ENCODE data around the gene WNT2. TPM values are rescaled to one million over a fixed set of nuclear protein-coding genes. Genes with fewer than 3 reads are reported as not detected.
"Not testable (repeated sequence)": the region's sequence is repeated elsewhere in the genome, so short reads cannot be mapped to it uniquely, and the experiment has no call there.

The WNT2 gene
- total and polyA plus RNA-seq, 2 donors = 0.48 to 8.9 TPM

DNA sequence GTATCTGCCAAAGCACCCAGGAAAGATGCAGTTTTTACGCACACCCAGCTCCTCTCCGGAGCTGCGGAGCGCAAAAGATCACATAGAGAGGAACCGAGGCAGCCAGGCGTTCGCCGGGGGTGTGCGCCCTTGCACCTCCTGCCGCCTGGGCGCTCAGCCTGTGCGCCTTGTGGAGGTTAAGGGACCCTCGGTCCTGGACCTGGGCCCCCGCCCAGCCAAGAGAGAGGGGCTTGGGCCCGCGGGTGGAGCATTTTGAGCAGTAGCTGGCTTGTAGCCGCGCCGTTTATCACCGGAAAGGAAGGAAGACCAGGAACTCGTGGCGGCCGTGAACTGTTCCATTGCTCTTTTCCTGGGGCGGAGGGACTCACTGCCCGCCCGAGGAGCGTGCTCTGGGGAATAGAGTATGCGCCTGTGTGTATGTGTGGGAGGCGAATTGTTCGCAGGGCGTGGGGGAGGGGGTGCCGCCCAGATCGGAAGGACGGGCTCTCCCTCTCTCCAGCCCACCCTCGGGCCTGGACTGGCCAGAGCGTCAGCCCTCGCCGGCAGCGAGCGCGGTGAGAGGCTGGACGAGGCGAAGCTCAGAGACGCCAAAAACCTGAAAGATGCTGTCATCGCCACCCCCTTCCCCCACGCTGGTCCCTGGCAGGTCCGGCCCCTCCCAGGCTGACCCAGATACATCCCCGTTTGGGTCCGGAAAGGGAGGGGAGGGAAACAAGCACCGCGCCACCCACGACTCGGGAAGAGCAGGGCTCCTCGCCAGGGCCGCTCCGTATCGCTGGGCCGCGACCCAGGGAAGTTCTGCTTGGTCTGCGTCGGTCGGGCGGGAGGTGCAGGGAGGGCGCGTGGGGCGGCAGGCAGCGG lies 1.2 kb upstream of the WNT2 start:
- WGBS = 1% methylated on average over 67 of the region's 67 CpGs
- Histone ChIP-seq H3K27ac (ENCODE audit: low read depth) (no peak overlapping the region), H3K36me3 (ENCODE audit: insufficient read depth) (no peaks in the 10 kb centered on the region), H3K4me1 (ENCODE audit: insufficient read depth) (no peaks in the 10 kb centered on the region), H3K4me3 (ENCODE audit: low read depth, low read length) (peak overlapping the region; percentile 30)
- DNase-seq (ENCODE audit: extremely low spot score) = no peak

GRCh38 chr7:117323305-117323850 lies 520 bp upstream of the WNT2 start:
- Histone ChIP-seq H3K36me3 (ENCODE audit: insufficient read depth) (no peaks in the 10 kb centered on the region), H3K27ac (ENCODE audit: low read depth) (no peak overlapping the region), H3K4me1 (ENCODE audit: insufficient read depth) (no peaks in the 10 kb centered on the region), H3K4me3 (ENCODE audit: low read depth, low read length) (peak overlapping the region; percentile 14)
- WGBS = 1% methylated on average over 25 of the region's 25 CpGs
- DNase-seq (ENCODE audit: extremely low spot score) = no peak

GRCh38 chr7:117320523-117320922 lies 2.3 kb downstream of the WNT2 start:
- H3K27ac ChIP-seq (ENCODE audit: low read depth) = no peak overlapping the region
- no peaks in the 10 kb centered on the region for H3K4me1 ChIP-seq (ENCODE audit: insufficient read depth)
- WGBS = 89% methylated on average over 10 of the region's 10 CpGs
- no peaks in the 10 kb centered on the region for H3K36me3 ChIP-seq (ENCODE audit: insufficient read depth)
- no peak for DNase-seq (ENCODE audit: extremely low spot score)
- H3K4me3 ChIP-seq (ENCODE audit: low read depth, low read length) = no peak overlapping the region

DNA sequence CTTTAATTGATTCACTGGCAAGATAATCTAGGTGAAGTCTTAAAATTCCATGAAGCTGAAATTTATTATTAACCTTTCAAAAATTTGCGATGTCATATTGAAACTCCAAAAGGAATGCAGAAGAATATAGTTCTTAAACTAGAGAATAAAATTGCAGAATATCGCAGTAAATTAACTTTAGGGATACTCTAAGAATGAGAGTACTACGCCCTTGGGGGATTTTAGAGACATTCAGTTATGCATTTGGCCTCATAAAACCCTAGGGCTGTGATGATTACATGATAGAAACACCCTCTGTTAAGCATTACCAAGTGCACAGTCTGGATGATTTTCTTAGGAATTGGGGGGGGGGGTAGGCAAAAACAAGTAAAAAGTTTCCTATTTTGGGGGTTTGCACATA lies 3.7 kb downstream of the WNT2 start:
- Histone ChIP-seq H3K27ac (ENCODE audit: low read depth) (no peak overlapping the region), H3K4me3 (ENCODE audit: low read depth, low read length) (no peak overlapping the region), H3K36me3 (ENCODE audit: insufficient read depth) (no peaks in the 10 kb centered on the region), H3K4me1 (ENCODE audit: insufficient read depth) (no peaks in the 10 kb centered on the region)
- 78% methylated on average over 3 of the region's 3 CpGs for WGBS
- no peak for DNase-seq (ENCODE audit: extremely low spot score)

GRCh38 chr7:117313582-117313981 lies 9.3 kb downstream of the WNT2 start:
- DNase-seq (ENCODE audit: extremely low spot score) = no peak
- Histone ChIP-seq H3K27ac (ENCODE audit: low read depth) (no peak overlapping the region), H3K36me3 (ENCODE audit: insufficient read depth) (no peaks in the 10 kb centered on the region), H3K4me1 (ENCODE audit: insufficient read depth) (no peaks in the 10 kb centered on the region), H3K4me3 (ENCODE audit: low read depth, low read length) (no peak overlapping the region)

DNA sequence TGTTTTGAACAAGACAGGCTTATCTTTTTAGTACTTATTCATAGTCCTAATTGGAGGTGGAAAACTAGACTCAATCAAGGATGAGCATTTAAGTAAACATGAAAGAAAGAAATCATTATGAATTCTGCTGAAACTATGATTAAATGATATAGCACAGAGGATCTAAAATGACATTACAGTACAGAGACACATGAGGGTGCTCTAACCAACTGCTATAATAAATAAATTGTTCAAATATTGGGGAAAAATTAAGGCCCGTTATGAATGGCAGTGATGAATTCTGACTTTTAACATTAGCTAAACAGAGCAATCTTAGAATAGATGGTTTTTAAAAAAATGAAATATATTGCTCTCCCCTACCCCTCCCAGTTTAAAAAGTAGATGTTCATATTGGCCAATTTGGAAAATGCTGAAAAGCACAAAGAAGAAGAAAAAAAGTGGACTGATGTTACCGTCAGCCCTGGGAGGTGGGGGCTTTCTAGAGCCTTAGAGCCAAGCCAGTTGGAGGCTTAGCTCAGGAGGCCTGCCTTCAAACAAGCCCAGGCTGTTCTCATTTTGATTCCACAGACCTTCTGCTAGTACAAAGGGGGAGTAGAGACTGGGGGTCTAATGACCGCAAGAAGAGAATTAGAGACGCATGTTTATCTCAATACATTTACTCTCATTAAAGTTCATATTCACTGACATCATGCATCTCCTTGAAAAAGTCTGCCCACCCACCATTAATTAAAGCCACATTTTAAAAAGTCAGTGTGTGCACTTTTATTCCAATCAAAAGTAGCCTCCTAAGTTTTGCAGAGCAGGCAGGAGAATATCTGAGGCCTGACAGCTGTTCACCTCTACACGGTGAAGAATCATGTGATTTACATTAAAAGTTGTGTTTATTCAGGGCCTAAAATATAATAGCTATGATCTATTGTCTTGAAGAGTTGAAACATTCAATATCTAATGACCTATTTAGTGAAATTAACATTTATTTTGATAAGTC lies 10.0 kb downstream of the WNT2 start:
- DNase-seq (ENCODE audit: extremely low spot score) = no peak

GRCh38 chr7:117308891-117309290 lies 14.0 kb downstream of the WNT2 start:
- DNase-seq (ENCODE audit: extremely low spot score) = no peak
- H3K4me1 ChIP-seq (ENCODE audit: insufficient read depth) = no peaks in the 10 kb centered on the region
- no peak overlapping the region for H3K27ac ChIP-seq (ENCODE audit: low read depth)
- H3K4me3 ChIP-seq (ENCODE audit: low read depth, low read length) = no peak overlapping the region
- 94% methylated on average over 1 of the region's 1 CpG for WGBS
- H3K36me3 ChIP-seq (ENCODE audit: insufficient read depth) = no peaks in the 10 kb centered on the region

More for the DNA sequence above, 10.0 kb downstream of the WNT2 start:
- WGBS = 64% methylated on average over 5 of the region's 5 CpGs
- Histone ChIP-seq H3K27ac (ENCODE audit: low read depth) (no peak overlapping the region), H3K36me3 (ENCODE audit: insufficient read depth) (no peaks in the 10 kb centered on the region), H3K4me3 (ENCODE audit: low read depth, low read length) (no peak overlapping the region), H3K4me1 (ENCODE audit: insufficient read depth) (no peaks in the 10 kb centered on the region)

- H3K36me3 ChIP-seq (ENCODE audit: insufficient read depth) = no peaks in the 10 kb centered on the region
- 95% methylated on average over 4 of the region's 4 CpGs for WGBS
- no peak for DNase-seq (ENCODE audit: extremely low spot score)
- no peak overlapping the region for H3K27ac ChIP-seq (ENCODE audit: low read depth)
- H3K4me1 ChIP-seq (ENCODE audit: insufficient read depth) = no peaks in the 10 kb centered on the region
- no peak overlapping the region for H3K4me3 ChIP-seq (ENCODE audit: low read depth, low read length)
These were observed 20.5 kb downstream of the WNT2 start for GRCh38 chr7:117302396-117302795.

DNA sequence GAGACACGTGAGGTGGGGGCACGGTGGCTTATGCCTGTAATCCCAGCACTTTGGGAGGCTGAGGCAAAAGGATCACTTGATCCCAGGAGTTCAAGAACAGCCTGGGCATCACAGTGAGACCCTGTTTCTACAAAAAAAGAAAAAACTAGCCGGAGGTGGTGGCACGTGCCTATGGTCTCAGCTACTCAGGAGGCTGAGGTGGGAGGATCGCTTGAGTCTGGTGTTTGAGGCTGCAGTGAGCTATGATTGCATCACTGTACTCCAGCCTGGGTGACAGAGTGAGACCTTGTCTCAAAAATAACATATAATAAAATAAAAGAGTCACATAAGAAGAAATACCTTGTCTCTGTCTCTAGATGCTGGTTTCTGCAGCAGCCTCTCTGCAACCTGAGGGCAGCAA lies 22.4 kb downstream of the WNT2 start:
- WGBS = 91% methylated on average over 5 of the region's 5 CpGs
- H3K36me3 ChIP-seq (ENCODE audit: insufficient read depth); DNase-seq (ENCODE audit: extremely low spot score); H3K4me1 ChIP-seq (ENCODE audit: insufficient read depth); H3K27ac ChIP-seq (ENCODE audit: low read depth); H3K4me3 ChIP-seq (ENCODE audit: low read depth, low read length): not testable (repeated sequence)

- no peak for DNase-seq (ENCODE audit: extremely low spot score)
- Histone ChIP-seq H3K4me1 (ENCODE audit: insufficient read depth) (no peaks in the 10 kb centered on the region), H3K27ac (ENCODE audit: low read depth) (no peak overlapping the region), H3K4me3 (ENCODE audit: low read depth, low read length) (no peak overlapping the region), H3K36me3 (ENCODE audit: insufficient read depth) (no peaks in the 10 kb centered on the region)
- 88% methylated on average over 12 of the region's 12 CpGs for WGBS
These were observed 25.3 kb downstream of the WNT2 start for GRCh38 chr7:117297606-117298005.

DNA sequence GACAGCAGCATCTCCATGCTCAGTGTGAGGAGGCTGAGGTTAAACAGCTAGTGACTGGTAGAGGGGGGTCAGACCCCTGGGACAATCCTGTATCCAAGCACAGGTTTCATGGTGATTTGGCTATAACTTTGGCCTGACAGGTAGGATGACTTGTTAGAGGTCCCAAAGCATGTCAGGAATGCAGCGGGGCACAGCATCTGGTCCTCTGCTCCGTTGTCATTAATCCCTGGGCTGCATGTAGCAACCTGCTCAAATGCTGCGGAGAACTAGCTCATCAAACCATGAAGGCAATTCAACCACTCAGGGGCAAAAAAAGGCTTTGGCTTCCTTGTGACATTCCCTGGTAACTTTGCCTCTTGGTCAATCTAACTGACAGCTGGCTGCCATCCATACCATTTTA lies 26.8 kb downstream of the WNT2 start:
- WGBS = 61% methylated on average over 3 of the region's 3 CpGs

DNA sequence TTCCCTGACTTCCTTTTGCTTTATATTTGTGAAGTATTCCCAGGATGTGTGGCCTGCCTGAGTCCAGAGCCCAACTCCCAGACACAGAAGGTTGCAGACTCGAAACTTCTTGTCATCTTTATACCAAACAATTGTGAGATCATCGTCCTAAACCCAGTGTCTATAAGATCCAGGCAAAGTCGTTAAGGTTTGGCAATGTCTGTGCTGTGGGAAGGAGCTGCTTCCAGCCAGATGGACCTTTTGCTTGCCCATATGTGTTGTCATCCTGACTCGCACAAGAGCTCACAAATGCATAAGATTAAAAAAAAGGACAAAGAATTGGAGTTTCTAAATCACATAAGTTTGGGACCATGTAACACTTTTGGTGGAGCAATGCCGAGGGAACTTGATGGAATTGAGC lies 37.0 kb downstream of the WNT2 start:
- DNase-seq (ENCODE audit: extremely low spot score) = no peak
- Histone ChIP-seq H3K27ac (ENCODE audit: low read depth) (no peak overlapping the region), H3K36me3 (ENCODE audit: insufficient read depth) (no peaks in the 10 kb centered on the region), H3K4me1 (ENCODE audit: insufficient read depth) (no peaks in the 10 kb centered on the region), H3K4me3 (ENCODE audit: low read depth, low read length) (no peak overlapping the region)
- WGBS = 71% methylated on average over 5 of the region's 5 CpGs

More for the DNA sequence above, 26.8 kb downstream of the WNT2 start:
- no peaks in the 10 kb centered on the region for H3K4me1 ChIP-seq (ENCODE audit: insufficient read depth)
- H3K4me3 ChIP-seq (ENCODE audit: low read depth, low read length) = no peak overlapping the region
- no peak overlapping the region for H3K27ac ChIP-seq (ENCODE audit: low read depth)
- DNase-seq (ENCODE audit: extremely low spot score) = no peak
- H3K36me3 ChIP-seq (ENCODE audit: insufficient read depth) = no peaks in the 10 kb centered on the region

GRCh38 chr7:117284692-117285091 lies 38.2 kb downstream of the WNT2 start:
- Histone ChIP-seq H3K4me3 (ENCODE audit: low read depth, low read length) (no peak overlapping the region), H3K4me1 (ENCODE audit: insufficient read depth) (no peaks in the 10 kb centered on the region), H3K36me3 (ENCODE audit: insufficient read depth) (no peaks in the 10 kb centered on the region), H3K27ac (ENCODE audit: low read depth) (no peak overlapping the region)
- 92% methylated on average over 5 of the region's 5 CpGs for WGBS
- DNase-seq (ENCODE audit: extremely low spot score) = no peak

All from urinary bladder (tissue), 4 donors.